K562 (cell line): Measurements from ENCODE around the gene ZNF541. TPM values are rescaled to one million over a fixed set of nuclear protein-coding genes. Genes with fewer than 3 reads are reported as not detected.

Experiments
- ATAC-seq: fragments of 200-7000 bp; cut with Tn5 transposase; 3 replicates; pipeline ENCODE4 v1.9.1; 2020; ENCODE audit warnings: moderate library complexity
- BruUV-seq: library from RNA; stranded (reverse); fragments of 400-500 nt; replicated peaks from 2 replicates; lab custom pipeline; 2021; lab: Mats Ljungman, UMichigan
- CTCF ChIA-PET: fragments of 300-600 bp; formaldehyde crosslinking; extraction: SDS; loops from one replicate; lab custom pipeline; 2021; ENCODE audit warnings: low intra/inter-chr PET ratio; lab: Yijun Ruan, JAX
- POLR2A ChIA-PET: fragments of 300-600, 350-650 bp; sonication (Branson Sonifier 250); formaldehyde crosslinking; extraction: SDS; loops from one replicate; lab custom pipeline; 2021; ENCODE audit warnings: antibody characterized with exemption, inconsistent platforms; lab: Yijun Ruan, JAX
- DNase-seq, 4 experiments: peaks; one replicate each; pipeline versions ENCODE4 v3.0.0 to v3.0.0-alpha.2; 2011 to 2018; ENCODE audit warnings: low spot score in 3 of 4, mixed read lengths in 3 of 4; ENCODE audit errors: extremely low read depth in 1 of 4
- FAIRE-seq: peaks from 2 replicates; lab custom pipeline; 2011; peaks lifted over from hg19 to GRCh38; lab: Jason Lieb, UNC
- H2AFZ ChIP-seq: 2 replicates; pipeline ENCODE4 v1.6.0; 2011; ENCODE audit warnings: low read depth, low read length, control low read depth, inconsistent platforms
- H3K27ac ChIP-seq: fragments of 200-600 bp; 3 replicates; pipeline ENCODE4 v1.8.0; 2011; ENCODE audit warnings: low read depth, mild to moderate bottlenecking, control low read depth, inconsistent platforms, low read length, moderate library complexity, mixed read lengths; ENCODE audit errors: extremely low read depth
- H3K27me3 ChIP-seq, 2 experiments: fragments of 300-600 bp in 1 of 2; 2 replicates in 1 of 2; 3 replicates in 1 of 2; pipeline versions ENCODE4 v1.6.0 to v1.8.0; 2011; ENCODE audit warnings: inconsistent platforms in 2 of 2, low read length in 2 of 2, mild to moderate bottlenecking in 1 of 2, mixed read lengths in 1 of 2, moderate library complexity in 1 of 2; ENCODE audit not compliant: control insufficient read depth in 2 of 2, insufficient read depth in 2 of 2
- H3K36me3 ChIP-seq: fragments of 300-600 bp; 3 replicates; pipeline ENCODE4 v1.8.0; 2011; ENCODE audit warnings: mild to moderate bottlenecking, low read length, inconsistent platforms; ENCODE audit not compliant: control insufficient read depth, insufficient read depth
- H3K4me1 ChIP-seq, 2 experiments: fragments of 200-600 bp in 1 of 2; replicated peaks in 1 of 2; 2 replicates in 1 of 2; 3 replicates in 1 of 2; pipeline versions ENCODE4 v1.5.1 to v1.8.0; 2011; ENCODE audit warnings: inconsistent platforms in 2 of 2, low read length in 2 of 2, mild to moderate bottlenecking in 1 of 2, mixed read lengths in 1 of 2, moderate library complexity in 1 of 2; ENCODE audit not compliant: control insufficient read depth in 2 of 2, insufficient read depth in 2 of 2
- H3K4me2 ChIP-seq: 2 replicates; pipeline ENCODE4 v1.6.1; 2011; ENCODE audit warnings: low read length, control low read depth, inconsistent platforms, mixed read lengths; ENCODE audit not compliant: insufficient read depth
- H3K4me3 ChIP-seq: fragments of 200-600 bp; sonication (generic), shearing (Covaris generic); 2 replicates; pipeline ENCODE4 v1.5.1; 2016; ENCODE audit warnings: control low read depth, inconsistent platforms
- H3K79me2 ChIP-seq: fragments of 200-600 bp; 3 replicates; pipeline ENCODE4 v1.8.0; 2011; ENCODE audit warnings: low read length, inconsistent platforms; ENCODE audit not compliant: control insufficient read depth, insufficient read depth
- H3K9ac ChIP-seq, 2 experiments: 2 replicates each; pipeline versions ENCODE4 v1.6.0 to v1.6.1; 2011; ENCODE audit warnings: low read depth in 2 of 2, low read length in 2 of 2, control low read depth in 1 of 2, inconsistent platforms in 1 of 2, mild to moderate bottlenecking in 1 of 2, mixed read lengths in 1 of 2; ENCODE audit not compliant: insufficient read depth in 1 of 2
- H3K9me1 ChIP-seq: one replicate; pipeline ENCODE4 v1.6.0; 2011; ENCODE audit warnings: inconsistent platforms, mild to moderate bottlenecking, low read length, moderate library complexity; ENCODE audit not compliant: control insufficient read depth, insufficient read depth
- H3K9me3 ChIP-seq: replicated peaks from 2 replicates; pipeline ENCODE4 v1.5.1; 2011; ENCODE audit warnings: low read depth, low read length, inconsistent platforms; ENCODE audit not compliant: control insufficient read depth, insufficient read depth
- H4K20me1 ChIP-seq: replicated peaks from 2 replicates; pipeline ENCODE4 v1.6.1; 2011; ENCODE audit warnings: low read length, inconsistent platforms, mixed read lengths; ENCODE audit not compliant: control insufficient read depth, insufficient read depth
- ATF7 ChIP-seq: fragments of 450-650 bp; IDR thresholded peaks from 2 replicates; pipeline ENCODE4 v1.7.1; 2014; ENCODE audit warnings: mild to moderate bottlenecking, moderate library complexity
- GTF2E2 ChIP-seq: fragments of 200-800 bp; sonication (Bioruptor generic); IDR thresholded peaks from 2 replicates; pipeline ENCODE4 v1.6.1; 2016; ENCODE audit warnings: missing genetic modification characterization, missing compliant biosample characterization
- JUN ChIP-seq, 2 experiments: sonication (generic) in 1 of 2; formaldehyde crosslinking in 1 of 2; IDR thresholded peaks; 2 replicates each; pipeline versions ENCODE4 v1.6.1 to v1.8.0; 2012 to 2022; ENCODE audit warnings: borderline replicate concordance in 2 of 2, mild to moderate bottlenecking in 2 of 2, improper control_type of control experiment in 1 of 2, low read depth in 1 of 2, low read length in 1 of 2, missing genetic modification reagents in 1 of 2
- KDM2B ChIP-seq: fragments of 250-450 bp; sonication (Bioruptor Pico); IDR thresholded peaks from 2 replicates; pipeline ENCODE4 v1.8.0; 2021; ENCODE audit warnings: mild to moderate bottlenecking, moderate library complexity
- POLR2AphosphoS5 ChIP-seq: IDR thresholded peaks from 2 replicates; pipeline ENCODE4 v1.6.1; 2011; ENCODE audit warnings: mild to moderate bottlenecking, low read depth, low read length, moderate library complexity; ENCODE audit not compliant: control insufficient read depth, insufficient read depth
- RBM25 ChIP-seq: fragments of 200-400 bp; formaldehyde crosslinking; IDR thresholded peaks from 2 replicates; pipeline ENCODE4 v1.6.1; 2018; ENCODE audit warnings: low read length, low read depth, moderate library complexity; ENCODE audit not compliant: severe bottlenecking
- SRSF3 ChIP-seq: fragments of 200-400 bp; formaldehyde crosslinking; IDR thresholded peaks from 2 replicates; pipeline ENCODE4 v1.6.1; 2016; ENCODE audit warnings: mild to moderate bottlenecking, low read length, moderate library complexity; ENCODE audit not compliant: insufficient read depth
- TOE1 ChIP-seq, 2 experiments: fragments of 450-650 bp in 1 of 2; sonication (generic) in 1 of 2; formaldehyde crosslinking in 1 of 2; IDR thresholded peaks; 2 replicates each; pipeline versions ENCODE4 v1.7.1 to v1.8.0; 2016 to 2022; ENCODE audit warnings: borderline replicate concordance in 2 of 2, mild to moderate bottlenecking in 2 of 2, antibody characterized with exemption in 1 of 2, inconsistent platforms in 1 of 2, low read depth in 1 of 2, missing genetic modification reagents in 1 of 2, moderate library complexity in 1 of 2
- TSHZ1 ChIP-seq: fragments of 250-450 bp; sonication (Bioruptor Pico); IDR thresholded peaks from 2 replicates; pipeline ENCODE4 v1.4.0; 2020; ENCODE audit warnings: mild to moderate bottlenecking, moderate library complexity
- ZFP30 ChIP-seq: fragments of 250-450 bp; sonication (Bioruptor Pico); IDR thresholded peaks from 2 replicates; pipeline ENCODE4 v1.8.0; 2022; ENCODE audit warnings: moderate library complexity, mild to moderate bottlenecking, inconsistent platforms, borderline replicate concordance
- ZFP36 ChIP-seq: fragments of 150-350 bp; IDR thresholded peaks from 2 replicates; pipeline ENCODE4 v1.6.1; 2018; ENCODE audit warnings: low read length, low read depth; ENCODE audit not compliant: partially characterized antibody
- ZNF133 ChIP-seq: fragments of 250-450 bp; sonication (Bioruptor Pico); IDR thresholded peaks from 2 replicates; pipeline ENCODE4 v1.4.0; 2020; ENCODE audit warnings: mild to moderate bottlenecking
- WGBS: fragments of 100-300 bp; shearing (Covaris generic); methylation state at CpG from one replicate; pipeline ENCODE4 v1.1.6; 2016; ENCODE audit warnings: low coverage, mixed read lengths; ENCODE audit not compliant: insufficient coverage; ENCODE audit errors: missing lambda C conversion rate; 5-methylcytosine and 5-hydroxymethylcytosine counted together
- in situ Hi-C: fragments of 300-500 bp; cut with MboI; formaldehyde crosslinking; loops from 4 replicates; pipeline ENCODE4 v1.15.0; 2018; ENCODE audit warnings: inconsistent platforms, mixed read lengths
- intact Hi-C: fragments of 100-400 bp; cut with micrococcal nuclease; formaldehyde crosslinking; loops from 2 replicates; pipeline ENCODE4 v1.14.2; 2022
- polyA plus RNA-seq, 8 experiments: library from polyadenylated mRNA; depleted of rRNA in 4 of 8; stranded (reverse) in 5 of 8; unstranded in 3 of 8; fragments of >200 nt; fragmentation: Nextera tagmentation in 2 of 8; fragmentation: Illumina TruSeq in 1 of 8; extraction: Ambion mirVana in 2 of 8; extraction: Trizol in 1 of 8; gene quantifications; 2 replicates each; pipeline versions ENCODE4 v1.2.1 to v1.2.3, GENCODE V29; 2011 to 2014; ENCODE audit warnings: inconsistent platforms in 1 of 8, missing spikeins in 1 of 8
- total RNA-seq, 7 experiments: library from RNA; depleted of rRNA in 6 of 7; stranded (reverse); fragments of >200 nt in 6 of 7; fragmentation: Illumina TruSeq in 2 of 7; extraction: Trizol in 2 of 7; gene quantifications; 2 replicates each; pipeline versions ENCODE4 v1.2.1 to v1.2.3, GENCODE V29; 2011 to 2021; ENCODE audit warnings: low replicate concordance in 1 of 7

The ZNF541 gene
- total and polyA plus RNA-seq, 9 of the 15 experiments (the other 6 are each of a cell fraction or from before 2014, with no cell fraction given): 0.04 to 0.11 (median 0.05) TPM; not detected in 1

DNA sequence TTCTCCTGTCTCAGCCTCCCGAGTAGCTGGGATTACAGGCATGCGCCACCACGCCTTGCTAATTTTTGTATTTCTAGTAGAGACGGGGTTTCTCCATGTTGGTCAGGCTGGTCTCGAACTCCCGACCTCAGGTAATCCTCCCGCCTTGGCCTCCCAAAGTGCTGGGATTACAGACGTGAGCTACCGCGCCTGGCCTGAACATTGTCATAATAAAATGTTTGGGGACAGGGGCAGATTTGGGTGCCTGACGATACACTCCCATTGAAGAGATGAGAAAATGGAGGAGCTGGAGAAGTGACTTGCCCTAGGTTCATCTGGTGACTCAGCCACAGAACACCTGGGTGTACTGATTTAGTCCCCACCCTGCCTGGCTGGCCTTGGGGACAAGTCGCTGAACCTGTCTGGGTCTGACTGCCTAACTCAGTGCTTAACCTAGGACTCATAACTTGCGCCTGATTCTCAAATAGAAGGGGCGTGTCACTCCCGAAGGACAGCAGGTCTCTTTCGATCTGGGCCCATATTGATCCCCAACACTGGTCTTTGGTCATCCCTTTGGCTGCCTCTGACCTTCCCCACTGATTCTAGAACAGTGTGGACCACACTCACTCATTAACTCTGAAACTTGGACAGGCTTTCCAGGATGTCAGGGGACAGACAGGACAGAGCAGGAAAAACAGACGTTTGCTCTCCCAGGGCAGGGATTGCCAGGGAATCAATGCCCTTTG, 28.4 kb upstream of the ZNF541 start (continued):
- TF ChIP-seq ZNF133 (CRISPR knock-in tag) (no peak), TOE1 (IDR thresholded peaks at IDR 0.05; ENCODE audit: borderline replicate concordance) (0 out of 2 replicates have a peak, but pooled peaks have one; percentile 1), TOE1 (CRISPR knock-in tag; IDR thresholded peaks at IDR 0.05; ENCODE audit: borderline replicate concordance, low read depth) (no peak), ZFP30 (CRISPR knock-in tag) (no peak)

- H3K4me2 ChIP-seq: peak overlapping the region; percentile 85
- ATAC-seq: peak; percentile 98
- in situ Hi-C loops: no loop called here
- peak overlapping the region; percentile 78 to 89 for H3K9ac ChIP-seq
- H3K27me3 ChIP-seq: no peaks in the 10 kb centered on the region
- 5% methylated on average over 57 of the region's 77 CpGs for WGBS
- no peaks in the 10 kb centered on the region for H3K9me1 ChIP-seq
- DNase-seq: peak; percentile 98 to 100 (median 99)
- intact Hi-C loops: loop anchor here (5.0 to 10.0 kb wide), 3 partner anchors 83 to 156 kb away; partner anchors contain the start of gene NAPA
- FAIRE-seq: peak; percentile 96
- peaks cover 7 to 14% of the 10 kb centered on the region in 2 experiments; a peak in 4 of 5 replicates for H3K4me1 ChIP-seq
- H3K9me3 ChIP-seq: no peaks in the 10 kb centered on the region
- H2AFZ ChIP-seq: peak overlapping the region; percentile 92
- ChIA-PET POLR2A (interaction anchor here (0.6 to 1.7 kb wide), 7 partner anchors 10 to 92 kb away, joined by 3 to 5 read pairs (median 4); no protein-coding TSS in a partner anchor), CTCF (no interaction called here)
- H3K27ac ChIP-seq: peak overlapping the region; percentile 65
- TSS peak; percentile 92 for BruUV-seq
- H4K20me1 ChIP-seq: no peaks in the 10 kb centered on the region
- H3K4me3 ChIP-seq: peak overlapping the region; percentile 50
- H3K36me3 ChIP-seq: no peaks in the 10 kb centered on the region
- H3K79me2 ChIP-seq: no peaks in the 10 kb centered on the region
- TF ChIP-seq SRSF3: no peak
- TF ChIP-seq POLR2AphosphoS5: peak; percentile 60; the same call in 1 of the 2 replicates
- TF ChIP-seq KDM2B: peak; percentile 56; the same call in 1 of the 2 replicates
- TF ChIP-seq RBM25: peak; percentile 70
- TF ChIP-seq ZFP36: peak; percentile 4
- TF ChIP-seq ATF7: peak; percentile 83
- TF ChIP-seq GTF2E2: peak; percentile 55; the same call in 1 of the 2 replicates
- no peak for TF ChIP-seq TSHZ1
- no peak for TF ChIP-seq JUN (IDR thresholded peaks at IDR 0.05; ENCODE audit: borderline replicate concordance, low read depth, low read length)
- peak; percentile 96; the same call in 1 of the 2 replicates for TF ChIP-seq JUN (CRISPR knock-in tag; IDR thresholded peaks at IDR 0.05; ENCODE audit: borderline replicate concordance)
Observed at GRCh38 chr19:47600246-47601179, 27.6 kb upstream of the ZNF541 start.
